Measurements from ENCODE around the gene APOC3. TPM values are rescaled to one million over a fixed set of nuclear protein-coding genes. Genes with fewer than 3 reads are reported as not detected.

The APOC3 gene
- total and polyA plus RNA-seq, 4 donors, result 608 to 24,129 (median 9,307) TPM

- H3K4me1 ChIP-seq (ENCODE audit: control insufficient read depth in 4 of 4, insufficient read depth in 4 of 4, low read length in 3 of 4), result peaks cover 19 to 83% (median 46%) of the 10 kb centered on the region in 4 donors
- H3K27me3 ChIP-seq (ENCODE audit: control insufficient read depth in 4 of 4, insufficient read depth in 4 of 4, low read length in 3 of 4), result no peaks in the 10 kb centered on the region
- TF ChIP-seq YY1 (IDR thresholded peaks at IDR 0.05) (no peak), HNF4A (conservative IDR thresholded peaks at IDR 0.05) (no peak), ZBTB33 (IDR thresholded peaks at IDR 0.05) (no peak)
- TF ChIP-seq, protein P1, sequence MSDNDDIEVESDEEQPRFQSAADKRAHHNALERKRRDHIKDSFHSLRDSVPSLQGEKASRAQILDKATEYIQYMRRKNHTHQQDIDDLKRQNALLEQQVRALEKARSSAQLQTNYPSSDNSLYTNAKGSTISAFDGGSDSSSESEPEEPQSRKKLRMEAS (IDR thresholded peaks at IDR 0.05), result no peak
- H3K9me3 ChIP-seq (ENCODE audit: control insufficient read depth in 4 of 4, low read length in 3 of 4), result no peaks in the 10 kb centered on the region
- H3K4me3 ChIP-seq (ENCODE audit: low read depth in 1 of 3, low read length in 3 of 3), result peak overlapping the region; percentile 45 to 79 (median 72)
- DNase-seq (ENCODE audit: low spot score), result no peak
- H3K36me3 ChIP-seq (ENCODE audit: control insufficient read depth in 4 of 4, insufficient read depth in 3 of 4, low read depth in 1 of 4, low read length in 3 of 4), result no peaks in the 10 kb centered on the region
- H3K9ac ChIP-seq (ENCODE audit: low read depth in 1 of 2, low read length in 2 of 2), result peak overlapping the region; percentile 52 to 98
- WGBS, result 41% methylated on average over 17 of the region's 17 CpGs
- peak overlapping the region; percentile 86 to 91 for H3K27ac ChIP-seq (ENCODE audit: low read depth in 1 of 2, low read length in 2 of 2)
Measured at GRCh38 chr11:116830184-116830912, 641 bp downstream of the APOC3 start.

DNA sequence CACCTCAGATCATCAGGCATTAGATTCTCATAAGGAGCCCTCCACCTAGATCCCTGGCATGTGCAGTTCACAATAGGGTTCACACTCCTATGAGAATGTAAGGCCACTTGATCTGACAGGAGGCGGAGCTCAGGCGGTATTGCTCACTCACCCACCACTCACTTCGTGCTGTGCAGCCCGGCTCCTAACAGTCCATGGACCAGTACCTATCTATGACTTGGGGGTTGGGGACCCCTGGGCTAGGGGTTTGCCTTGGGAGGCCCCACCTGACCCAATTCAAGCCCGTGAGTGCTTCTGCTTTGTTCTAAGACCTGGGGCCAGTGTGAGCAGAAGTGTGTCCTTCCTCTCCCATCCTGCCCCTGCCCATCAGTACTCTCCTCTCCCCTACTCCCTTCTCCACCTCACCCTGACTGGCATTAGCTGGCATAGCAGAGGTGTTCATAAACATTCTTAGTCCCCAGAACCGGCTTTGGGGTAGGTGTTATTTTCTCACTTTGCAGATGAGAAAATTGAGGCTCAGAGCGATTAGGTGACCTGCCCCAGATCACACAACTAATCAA is 2.2 kb downstream of the APOC3 start:
- DNase-seq (ENCODE audit: low spot score), result no peak
- Histone ChIP-seq H3K9me3 (ENCODE audit: control insufficient read depth in 4 of 4, low read length in 3 of 4) (no peaks in the 10 kb centered on the region), H3K27me3 (ENCODE audit: control insufficient read depth in 4 of 4, insufficient read depth in 4 of 4, low read length in 3 of 4) (no peaks in the 10 kb centered on the region), H3K4me3 (ENCODE audit: low read depth in 1 of 3, low read length in 3 of 3) (peak overlapping the region; percentile 27 to 47 (median 35)), H3K36me3 (ENCODE audit: control insufficient read depth in 4 of 4, insufficient read depth in 3 of 4, low read depth in 1 of 4, low read length in 3 of 4) (no peaks in the 10 kb centered on the region), H3K4me1 (ENCODE audit: control insufficient read depth in 4 of 4, insufficient read depth in 4 of 4, low read length in 3 of 4) (peaks cover 15 to 81% (median 41%) of the 10 kb centered on the region in 4 donors), H3K9ac (ENCODE audit: low read depth in 1 of 2, low read length in 2 of 2) (peak overlapping the region; percentile 50 to 98), H3K27ac (ENCODE audit: low read depth in 1 of 2, low read length in 2 of 2) (peak overlapping the region; percentile 86 to 94)
- WGBS, result 39% methylated on average over 7 of the region's 7 CpGs
- TF ChIP-seq GABPA (IDR thresholded peaks at IDR 0.05 in 1 of 2, conservative IDR thresholded peaks at IDR 0.05 in 1 of 2) (no peak), CTCF (IDR thresholded peaks at IDR 0.05; ENCODE audit: low read depth, low read length, missing input control) (no peak), EGR1 (IDR thresholded peaks at IDR 0.05; ENCODE audit: low read depth in 2 of 2) (peak in 1 of 2 donors; percentile 16), NR2F2 (IDR thresholded peaks at IDR 0.05) (no peak), JUND (IDR thresholded peaks at IDR 0.05) (peak in 1 of 2 donors; percentile 14)

GRCh38 chr11:116832350-116833290 is 2.9 kb downstream of the APOC3 start:
- Histone ChIP-seq H3K9ac (ENCODE audit: low read depth in 1 of 2, low read length in 2 of 2) (peak overlapping the region; percentile 50 to 98), H3K27ac (ENCODE audit: low read depth in 1 of 2, low read length in 2 of 2) (peak overlapping the region; percentile 86 to 94), H3K36me3 (ENCODE audit: control insufficient read depth in 4 of 4, insufficient read depth in 3 of 4, low read depth in 1 of 4, low read length in 3 of 4) (no peaks in the 10 kb centered on the region), H3K9me3 (ENCODE audit: control insufficient read depth in 4 of 4, low read length in 3 of 4) (no peaks in the 10 kb centered on the region), H3K4me1 (ENCODE audit: control insufficient read depth in 4 of 4, insufficient read depth in 4 of 4, low read length in 3 of 4) (peaks cover 9 to 74% (median 34%) of the 10 kb centered on the region in 4 donors), H3K27me3 (ENCODE audit: control insufficient read depth in 4 of 4, insufficient read depth in 4 of 4, low read length in 3 of 4) (no peaks in the 10 kb centered on the region), H3K4me3 (ENCODE audit: low read depth in 1 of 3, low read length in 3 of 3) (peak overlapping the region in 2 of 3 donors; percentile 35 to 47)
- 35% methylated on average over 13 of the region's 13 CpGs for WGBS
- no peak for DNase-seq (ENCODE audit: low spot score)
- peak; percentile 66 for TF ChIP-seq FOXA2 (IDR thresholded peaks at IDR 0.05)
- TF ChIP-seq, protein P2, sequence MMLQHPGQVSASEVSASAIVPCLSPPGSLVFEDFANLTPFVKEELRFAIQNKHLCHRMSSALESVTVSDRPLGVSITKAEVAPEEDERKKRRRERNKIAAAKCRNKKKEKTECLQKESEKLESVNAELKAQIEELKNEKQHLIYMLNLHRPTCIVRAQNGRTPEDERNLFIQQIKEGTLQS (IDR thresholded peaks at IDR 0.05), result no peak
- TF ChIP-seq RAD21 (IDR thresholded peaks at IDR 0.05), result peak; percentile 53 to 57
- TF ChIP-seq ZBTB33 (IDR thresholded peaks at IDR 0.05), result no peak
- peak; percentile 38 to 51 for TF ChIP-seq JUND (IDR thresholded peaks at IDR 0.05)
- TF ChIP-seq GABPA (IDR thresholded peaks at IDR 0.05 in 1 of 2, conservative IDR thresholded peaks at IDR 0.05 in 1 of 2), result no peak
- peak; percentile 72 to 86 for TF ChIP-seq HNF4A (conservative IDR thresholded peaks at IDR 0.05)
- TF ChIP-seq, protein P1 (IDR thresholded peaks at IDR 0.05), result no peak
- TF ChIP-seq HNF4G (IDR thresholded peaks at IDR 0.05), result no peak
- TF ChIP-seq YY1 (IDR thresholded peaks at IDR 0.05), result no peak
- peak; percentile 80 for TF ChIP-seq TAF1 (conservative IDR thresholded peaks at IDR 0.05)
- peak; percentile 64 for TF ChIP-seq SP1 (IDR thresholded peaks at IDR 0.05)
- peak; percentile 90 to 93 for TF ChIP-seq RXRA (IDR thresholded peaks at IDR 0.05)
- peak; percentile 68 for TF ChIP-seq FOXA1 (IDR thresholded peaks at IDR 0.05)
- TF ChIP-seq NR2F2 (IDR thresholded peaks at IDR 0.05), result peak; percentile 71
- TF ChIP-seq EGR1 (IDR thresholded peaks at IDR 0.05; ENCODE audit: low read depth in 2 of 2), result no peak

Data from liver (tissue), 9 donors.